GM20431 (cell line): ENCODE measurements around the gene TTC7B.

Experiments
- in situ Hi-C: fragments of 300-500 bp; cut with MseI, MboI; formaldehyde crosslinking; loops from one replicate; pipeline ENCODE4 v1.15.0; 2020; ENCODE audit warnings: low sequenced_read_pairs; ENCODE audit not compliant: unreplicated experiment

TTC7B gene

DNA sequence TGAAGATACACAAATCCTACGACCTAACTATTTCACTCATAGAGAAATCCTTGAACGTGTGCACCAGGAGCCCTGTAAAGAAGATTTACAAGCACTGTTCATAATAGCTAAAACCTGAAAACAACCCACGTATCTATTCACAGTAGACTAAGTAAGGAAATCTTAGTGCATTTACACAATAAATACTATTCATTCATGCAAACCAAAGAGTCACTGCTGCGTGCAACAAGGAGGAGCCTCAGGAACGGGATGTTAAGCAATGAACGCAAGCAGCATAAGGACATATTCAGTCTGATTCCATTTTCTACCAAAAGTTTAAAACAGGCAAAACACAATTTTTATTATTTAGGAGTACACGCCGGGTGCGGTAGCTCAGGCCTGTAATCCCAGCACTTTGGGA is 176.6 kb downstream of the TTC7B start:
- in situ Hi-C loops: no loop called here

DNA sequence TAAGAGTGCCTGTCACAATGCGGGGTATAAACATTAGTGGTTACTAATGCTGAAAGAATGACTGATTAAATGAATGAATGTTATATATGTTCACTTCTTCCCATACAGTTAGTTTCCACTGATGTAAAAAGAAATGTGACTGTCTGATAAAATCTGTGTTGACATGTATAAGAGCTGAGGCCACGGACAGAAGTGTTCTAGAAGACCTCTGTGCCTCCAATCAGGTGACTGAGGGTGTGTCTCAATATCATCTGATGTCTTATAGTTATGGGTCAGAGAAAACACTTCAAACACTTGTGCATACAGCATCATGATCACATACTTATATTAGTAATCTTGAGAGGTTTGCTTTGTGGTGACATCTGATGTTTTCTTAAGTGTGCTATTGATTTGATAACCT is 183.4 kb downstream of the TTC7B start:
- in situ Hi-C loops: no loop called here

DNA sequence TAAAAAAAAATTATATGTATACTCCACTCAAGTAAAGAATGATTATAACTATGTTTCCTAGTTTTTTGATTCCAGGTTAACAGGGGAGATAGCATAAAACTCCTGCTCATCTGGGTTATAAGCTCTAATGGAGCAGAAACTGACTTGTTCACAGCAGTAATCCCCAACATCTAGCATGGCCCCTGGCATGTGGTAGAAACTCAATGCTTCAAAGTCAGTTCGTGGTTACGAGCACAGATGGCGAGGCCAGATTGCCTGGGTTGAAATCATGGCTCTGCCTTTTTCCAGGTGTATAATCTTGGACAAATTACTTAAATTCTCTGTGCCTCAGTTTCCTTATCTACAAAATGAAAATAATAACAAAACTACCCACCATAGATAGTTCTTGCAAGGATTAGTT is 183.8 kb downstream of the TTC7B start:
- in situ Hi-C loops: no loop called here

DNA sequence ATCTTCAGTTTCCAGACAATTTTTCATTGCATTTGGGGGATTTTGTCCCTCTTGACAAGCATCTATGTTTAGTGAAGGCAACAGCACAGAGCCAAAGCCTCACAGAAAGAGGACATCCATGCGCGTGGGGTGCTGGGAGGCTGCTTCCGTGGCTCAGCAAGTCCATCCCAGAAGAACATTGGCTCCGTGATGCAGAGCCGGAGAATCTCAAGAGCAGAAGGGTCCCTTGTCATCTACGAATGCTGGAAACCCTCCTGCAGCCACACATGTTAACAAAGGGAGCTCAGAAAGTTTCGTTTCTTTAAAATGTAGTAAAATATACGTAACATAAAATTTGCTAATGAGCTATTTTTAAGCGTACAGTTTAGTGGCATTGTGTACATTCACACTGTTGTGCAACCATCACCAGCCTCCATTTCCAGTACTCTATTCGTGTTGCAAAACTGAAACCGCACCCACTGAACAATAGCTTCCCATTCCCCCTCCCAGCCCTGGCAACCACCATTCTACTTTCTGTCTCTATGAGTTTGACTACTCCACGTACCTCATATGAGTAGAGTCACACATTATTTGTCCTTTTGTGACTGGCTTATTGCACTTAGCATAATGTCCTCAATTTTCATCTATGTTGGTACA is 185.9 kb downstream of the TTC7B start:
- in situ Hi-C loops: no loop called here

DNA sequence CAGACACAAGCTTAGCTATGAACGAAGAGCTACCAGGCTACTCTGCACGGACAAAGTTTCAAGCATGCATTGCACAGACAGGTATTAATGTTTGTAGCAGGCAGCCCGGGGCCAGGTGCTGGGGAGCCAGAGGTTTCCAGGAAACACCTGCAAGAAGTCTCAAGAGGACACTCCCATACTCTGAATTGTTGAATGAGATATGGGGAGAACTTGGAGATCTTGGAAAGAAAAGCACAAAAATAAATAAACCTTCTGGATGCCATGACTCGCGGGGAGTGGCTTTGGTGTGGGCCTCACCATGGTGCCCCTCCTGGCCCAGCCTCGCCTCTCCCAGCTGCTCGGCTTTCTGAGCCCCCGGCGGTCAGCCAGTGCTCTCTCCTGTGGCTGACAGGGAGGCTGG is 186.8 kb downstream of the TTC7B start:
- in situ Hi-C loops: no loop called here

DNA sequence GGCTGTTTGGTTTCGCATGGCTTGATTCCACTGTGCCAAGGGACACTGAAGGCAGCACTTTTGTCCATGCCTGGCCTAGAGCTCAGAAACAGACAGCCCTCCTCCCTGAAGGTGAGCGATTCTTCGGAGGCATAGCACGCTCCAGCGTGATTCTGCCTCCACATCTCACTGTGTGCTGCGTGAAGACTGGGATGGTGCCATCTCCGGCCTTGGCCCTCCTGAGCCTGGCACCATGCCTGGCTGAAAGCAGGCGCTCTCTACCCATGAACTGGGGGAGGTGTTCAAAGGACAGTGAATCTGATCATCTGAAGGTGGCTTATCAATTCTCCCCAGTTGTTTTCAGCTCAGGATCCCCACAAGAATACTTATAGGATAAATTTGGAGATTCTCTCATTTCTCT is 187.4 kb downstream of the TTC7B start:
- in situ Hi-C loops: no loop called here

DNA sequence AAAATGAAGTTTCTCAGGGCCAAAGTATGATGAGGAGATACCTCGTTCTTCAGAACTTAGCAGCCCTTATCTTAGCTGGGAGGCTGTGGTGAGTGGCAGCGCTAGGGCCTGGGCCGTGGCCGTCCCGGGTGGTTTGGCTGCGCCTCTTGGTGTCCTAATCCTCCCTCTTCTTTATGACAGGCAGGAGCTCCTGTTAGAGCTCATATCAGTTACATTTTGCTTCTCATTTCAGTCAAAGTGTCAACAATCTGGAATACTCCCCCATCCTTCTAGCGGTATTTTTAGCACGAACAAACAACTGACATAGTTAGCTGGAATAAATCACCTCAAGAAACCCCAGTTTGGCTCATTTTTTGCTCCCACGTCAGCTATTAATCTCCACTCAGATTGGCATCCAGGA is 188.8 kb downstream of the TTC7B start:
- in situ Hi-C loops: no loop called here

DNA sequence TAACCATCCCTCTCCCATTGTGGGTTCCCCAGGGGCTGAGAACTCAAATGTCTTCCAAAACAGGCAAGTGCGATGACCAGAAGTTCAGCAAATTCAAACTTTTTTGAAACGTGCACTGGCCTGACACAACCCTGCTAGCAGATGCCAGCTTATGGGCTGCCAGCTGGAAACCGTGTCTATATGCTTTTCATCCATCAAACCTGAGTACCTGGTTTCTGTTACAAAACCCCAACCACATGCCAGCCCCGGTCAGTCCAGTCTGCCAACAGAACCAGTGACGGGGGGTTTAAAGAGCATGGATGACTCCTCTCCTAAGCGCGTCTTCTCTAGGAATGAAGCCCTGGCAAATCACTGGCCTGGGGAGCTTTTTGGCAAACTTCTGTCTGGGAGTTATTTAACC is 189.7 kb downstream of the TTC7B start:
- in situ Hi-C loops: no loop called here

DNA sequence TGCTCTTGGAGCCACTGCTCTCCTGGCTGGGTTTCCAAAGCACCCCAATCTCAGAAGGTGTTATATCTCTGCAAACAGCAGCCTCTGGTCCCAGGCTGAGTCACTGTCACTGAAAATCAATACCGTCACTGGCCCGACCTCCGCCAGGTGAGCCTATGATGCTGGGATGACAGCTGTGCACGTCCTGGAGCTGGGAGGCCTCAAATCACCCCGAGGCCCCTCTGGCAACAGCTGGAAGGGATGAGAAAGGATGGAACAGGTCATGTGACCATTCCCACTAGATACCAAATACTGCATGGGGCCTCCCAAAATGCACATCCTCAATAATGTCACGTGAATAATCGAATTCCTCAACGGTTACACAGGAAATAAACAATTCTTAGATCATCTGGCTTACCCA is 190.8 kb downstream of the TTC7B start:
- in situ Hi-C loops: no loop called here

DNA sequence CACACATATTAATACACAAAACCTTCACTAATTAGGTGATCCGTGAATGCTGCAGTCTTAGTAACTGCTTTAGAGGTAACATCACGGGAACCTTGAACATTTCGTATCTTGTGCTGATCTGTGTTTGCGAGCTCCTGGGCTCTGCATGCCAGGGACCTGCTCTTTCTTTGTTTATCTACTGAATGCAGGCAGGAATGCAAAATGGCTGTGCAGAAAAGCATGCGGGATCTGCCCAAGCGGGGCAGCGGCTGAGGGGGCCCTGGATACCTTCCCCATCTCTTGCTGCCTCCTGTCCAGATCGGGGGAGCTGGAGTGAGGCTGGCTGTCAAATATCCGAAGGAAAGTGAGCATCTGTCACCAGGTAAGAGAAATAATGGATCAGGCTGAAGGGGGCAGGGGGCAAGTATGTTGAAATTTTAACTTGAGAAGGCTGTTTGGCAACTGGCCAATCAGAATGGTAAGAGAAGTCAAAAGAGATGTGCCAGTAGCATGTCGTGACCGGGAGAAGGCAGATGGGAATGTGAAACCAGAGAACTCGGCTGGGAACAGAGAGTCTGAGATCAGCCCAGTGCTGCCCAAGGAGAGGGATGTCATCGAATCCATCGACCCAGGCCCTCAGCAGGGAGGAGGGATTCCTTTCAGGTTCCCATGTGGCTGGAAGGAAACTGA is 191.4 kb downstream of the TTC7B start:
- in situ Hi-C loops: no loop called here

DNA sequence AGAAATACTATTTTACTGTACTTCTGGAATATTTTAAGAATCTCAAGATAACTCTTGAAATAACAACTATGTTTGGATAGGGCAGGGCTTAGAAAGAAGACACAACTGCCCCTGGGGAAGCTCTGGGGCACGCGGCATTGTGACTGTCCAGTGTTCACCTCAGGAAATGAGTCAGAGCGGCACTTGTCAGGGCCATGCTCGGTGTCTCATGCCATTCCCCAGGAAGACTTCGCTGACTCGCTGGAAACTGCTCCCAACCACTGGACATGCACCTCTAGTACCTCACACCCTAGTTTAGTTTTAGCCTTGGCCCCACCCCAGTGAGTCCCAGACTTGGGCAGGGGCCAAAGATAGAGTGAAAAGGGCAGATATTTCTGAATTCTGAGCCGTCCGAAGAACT is 192.0 kb downstream of the TTC7B start:
- in situ Hi-C loops: no loop called here

DNA sequence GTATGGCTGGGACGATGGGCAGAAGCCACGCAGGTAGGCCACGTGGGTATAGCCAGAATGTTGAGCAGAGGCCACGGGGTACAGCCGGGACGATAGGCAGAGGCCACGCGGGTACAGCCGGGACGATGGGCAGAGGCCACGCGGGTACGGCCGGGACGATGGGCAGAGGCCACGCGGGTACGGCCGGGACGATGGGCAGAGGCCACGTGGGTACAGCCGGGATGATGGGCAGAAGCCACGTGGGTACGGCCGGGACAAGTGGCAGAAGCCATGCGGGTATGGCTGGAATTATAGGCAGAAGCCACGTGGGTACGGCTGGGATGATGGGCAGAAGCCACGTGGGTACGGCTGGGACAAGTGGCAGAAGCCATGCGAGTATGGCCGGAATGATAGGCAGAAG is 195.0 kb downstream of the TTC7B start:
- in situ Hi-C loops: no loop called here

DNA sequence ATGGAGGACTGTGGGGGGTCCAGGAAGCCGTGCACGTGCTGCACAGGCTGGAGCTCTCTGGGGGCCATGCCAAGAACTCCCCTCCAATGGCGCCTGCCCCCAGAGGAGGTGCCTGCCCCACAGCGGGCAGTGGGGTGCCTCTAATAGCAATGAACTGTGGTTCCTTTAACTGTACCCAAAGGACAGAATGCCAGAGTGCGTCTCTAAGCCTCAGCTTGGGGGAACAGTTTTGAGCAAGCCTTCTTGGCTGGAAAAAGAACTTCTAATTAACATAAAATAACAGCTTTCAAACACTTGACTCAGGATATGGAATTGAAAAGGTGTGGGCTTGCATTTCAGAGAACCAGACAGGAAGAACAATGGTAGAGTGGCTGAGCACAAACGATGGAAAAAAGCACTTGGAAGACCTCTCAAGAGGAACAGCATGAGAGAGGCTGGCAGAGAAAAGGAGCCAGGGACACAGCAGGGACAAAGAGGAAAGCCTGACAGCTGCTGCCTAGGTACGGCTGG is 195.6 kb downstream of the TTC7B start:
- in situ Hi-C loops: no loop called here

DNA sequence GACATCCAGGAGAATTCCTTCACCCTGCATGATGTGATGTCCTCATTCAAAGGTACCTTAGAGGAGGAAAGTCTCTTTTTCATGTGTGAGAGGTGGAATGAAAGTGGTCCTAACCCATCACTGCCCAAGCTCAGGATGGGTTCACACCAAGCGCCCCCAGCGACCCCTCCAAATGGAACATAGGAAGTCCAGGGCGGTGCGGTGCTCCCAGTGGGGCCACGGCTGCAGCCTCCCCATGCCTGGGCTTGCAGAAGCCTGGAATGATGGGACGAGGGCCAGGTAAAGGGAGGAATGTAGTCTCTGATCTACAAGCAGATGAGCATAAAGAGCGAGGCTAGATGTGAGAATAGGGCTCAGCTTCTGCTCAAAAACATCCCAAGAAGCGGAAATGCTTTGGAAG is 196.3 kb downstream of the TTC7B start:
- in situ Hi-C loops: no loop called here

DNA sequence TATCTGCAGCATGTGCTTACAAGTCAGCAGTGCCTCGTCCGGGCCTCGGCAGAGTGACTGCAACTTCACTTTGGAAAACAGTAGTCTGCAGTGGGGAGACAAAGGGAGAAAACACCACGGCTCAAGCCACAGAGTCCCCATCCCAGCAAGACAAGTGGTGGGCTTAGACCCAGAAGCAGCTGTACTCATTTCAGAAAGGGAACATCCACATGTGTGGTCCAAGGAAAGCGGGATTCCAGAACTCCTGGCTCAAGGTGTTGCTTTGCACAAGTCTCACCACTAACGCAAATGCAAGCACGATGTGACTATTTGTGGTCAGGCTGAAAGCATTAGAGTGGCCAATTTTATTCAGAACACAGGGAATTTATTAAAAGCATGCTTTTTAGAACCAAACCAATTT is 198.3 kb downstream of the TTC7B start:
- in situ Hi-C loops: no loop called here

DNA sequence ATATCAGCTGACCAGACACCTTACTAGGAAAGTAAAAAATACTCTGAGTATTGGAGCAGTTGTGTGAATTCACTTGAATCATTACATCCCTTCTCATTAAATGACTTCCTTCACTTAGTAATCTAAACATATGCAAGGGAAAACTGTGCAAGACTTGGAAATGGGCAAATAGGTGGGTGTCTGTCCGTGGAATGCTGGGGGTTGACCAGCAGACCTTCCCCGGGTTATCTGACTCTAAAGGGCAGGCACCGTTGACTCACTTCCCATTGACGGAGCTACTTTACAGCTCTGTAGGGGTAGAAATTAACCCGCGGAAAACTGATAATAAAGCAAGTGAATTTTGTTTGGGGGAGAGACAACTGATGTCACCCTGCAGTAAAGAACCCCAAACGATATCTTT is 199.3 kb downstream of the TTC7B start:
- in situ Hi-C loops: no loop called here

DNA sequence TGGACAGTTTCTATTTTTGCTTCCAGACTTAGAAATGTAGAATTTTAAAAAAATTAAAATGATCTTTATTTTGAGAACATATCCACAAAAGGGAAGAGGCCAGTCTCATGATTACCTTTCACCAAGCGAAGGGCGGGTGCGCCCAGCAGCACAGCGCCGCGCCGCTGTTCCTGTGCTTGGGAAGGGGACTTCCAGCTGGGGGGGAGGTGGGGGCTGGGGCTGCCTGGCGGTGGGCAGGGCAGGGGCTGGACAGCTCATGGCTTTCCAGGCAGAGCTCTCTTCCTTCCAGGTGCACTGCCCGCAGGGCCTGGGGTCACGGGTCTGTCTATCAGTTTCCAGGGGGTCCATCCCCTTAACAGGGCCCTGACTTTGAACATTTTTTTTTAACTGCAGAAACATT is 199.9 kb downstream of the TTC7B start:
- in situ Hi-C loops: no loop called here

DNA sequence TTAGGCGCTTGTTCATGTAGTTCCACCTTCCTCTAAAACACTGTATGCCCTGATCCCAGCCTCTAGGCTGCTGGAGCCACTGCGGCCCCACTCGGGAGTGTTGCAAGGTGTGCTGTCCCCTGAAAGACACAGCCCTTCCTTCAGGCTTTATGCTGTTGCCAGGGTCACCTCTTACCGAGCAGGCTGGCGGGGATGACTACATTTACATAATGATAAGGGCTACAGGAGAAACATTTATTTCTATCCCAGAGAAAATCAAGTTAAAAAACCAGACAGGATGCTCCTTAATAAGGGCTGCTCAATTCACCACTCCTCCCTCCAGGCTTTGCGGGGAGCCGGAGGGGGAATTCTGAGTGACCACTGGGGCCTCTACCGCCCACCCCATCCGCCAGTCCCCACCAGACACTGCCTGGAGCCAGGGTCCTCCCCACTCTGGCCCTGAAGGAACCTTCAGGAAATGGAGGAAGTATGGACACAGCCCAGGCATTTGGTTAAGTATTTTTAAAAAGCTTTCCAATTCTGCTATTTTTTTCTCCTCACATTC is 200.6 kb downstream of the TTC7B start:
- in situ Hi-C loops: no loop called here

DNA sequence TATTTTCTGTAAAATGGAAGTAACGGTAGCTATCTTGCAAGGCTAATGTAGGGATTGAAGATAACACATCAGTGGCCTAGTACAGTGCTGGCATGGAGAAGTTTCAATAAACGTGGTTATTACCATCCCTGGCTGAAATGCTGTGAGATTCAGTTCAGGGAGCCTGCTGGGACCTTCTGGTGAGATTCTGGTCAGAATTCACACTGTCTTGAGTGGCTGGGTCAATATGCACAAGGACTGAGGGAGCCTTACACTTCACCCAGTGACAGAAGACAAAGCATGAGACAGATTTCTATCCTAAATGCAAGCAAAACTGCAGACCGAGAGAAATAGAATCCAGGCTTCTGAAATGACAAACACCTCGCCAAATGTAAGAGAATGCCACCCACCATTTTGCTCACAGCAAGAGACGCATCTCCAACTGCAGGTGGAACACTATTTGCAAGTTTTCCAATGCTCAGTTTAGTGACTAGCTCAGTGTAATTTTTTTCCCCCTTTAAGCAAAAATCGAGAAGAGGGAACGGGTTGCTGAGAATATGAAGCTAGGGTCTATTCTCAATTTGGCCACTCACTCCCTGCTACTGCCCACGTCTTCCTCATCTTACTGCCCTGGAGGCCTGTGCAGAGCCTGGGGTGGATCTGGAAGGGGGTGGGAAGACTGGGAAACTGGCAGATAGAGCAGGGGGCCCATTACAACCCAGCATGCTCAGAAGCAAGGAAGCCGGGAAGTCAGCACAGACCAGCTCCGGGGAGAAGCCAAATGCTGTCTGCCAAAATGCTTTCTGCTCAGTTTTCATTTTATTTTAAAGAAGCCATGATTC is 201.3 kb downstream of the TTC7B start:
- in situ Hi-C loops: no loop called here

DNA sequence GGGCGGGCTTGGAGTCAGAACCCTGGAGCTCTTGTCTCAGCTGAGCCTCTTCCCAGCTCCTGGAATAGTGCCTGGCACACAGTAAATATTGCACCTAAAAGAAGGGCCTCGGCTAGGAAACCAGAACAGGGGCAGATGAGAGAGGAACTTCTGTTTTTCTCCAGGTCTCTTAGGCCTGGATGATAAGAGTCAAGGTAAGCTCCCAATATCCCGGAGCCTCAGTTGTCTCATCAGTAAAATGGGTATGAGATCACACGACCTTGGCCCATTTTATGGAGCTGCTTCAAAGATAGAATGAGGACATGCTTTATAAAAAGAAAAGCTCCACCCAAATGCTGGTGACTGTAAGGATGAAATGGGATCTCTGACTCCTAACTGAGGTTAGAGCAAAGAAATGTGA is 202.2 kb downstream of the TTC7B start:
- in situ Hi-C loops: no loop called here

DNA sequence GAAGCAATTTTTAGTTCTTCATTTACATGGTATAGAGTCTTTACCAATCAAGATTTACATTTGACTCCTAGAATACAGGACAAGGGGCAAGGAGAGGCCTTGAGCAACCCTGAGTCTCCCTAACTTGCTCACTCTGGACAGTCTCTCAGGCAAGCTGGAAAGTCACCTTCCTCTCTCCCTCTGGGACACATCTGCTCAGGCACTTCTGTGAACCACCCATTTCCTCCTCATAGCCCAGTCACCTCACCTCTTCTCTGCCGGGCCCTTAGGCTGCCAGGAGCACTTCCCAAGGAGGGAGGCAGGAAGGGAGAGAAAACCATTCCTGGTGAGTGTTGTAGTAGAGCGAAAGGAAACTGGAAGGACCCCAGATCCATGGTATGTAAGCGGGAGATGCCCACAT is 202.8 kb downstream of the TTC7B start:
- in situ Hi-C loops: no loop called here
